ENCODE results near the gene PRPF38A.

Gene PRPF38A

DNA sequence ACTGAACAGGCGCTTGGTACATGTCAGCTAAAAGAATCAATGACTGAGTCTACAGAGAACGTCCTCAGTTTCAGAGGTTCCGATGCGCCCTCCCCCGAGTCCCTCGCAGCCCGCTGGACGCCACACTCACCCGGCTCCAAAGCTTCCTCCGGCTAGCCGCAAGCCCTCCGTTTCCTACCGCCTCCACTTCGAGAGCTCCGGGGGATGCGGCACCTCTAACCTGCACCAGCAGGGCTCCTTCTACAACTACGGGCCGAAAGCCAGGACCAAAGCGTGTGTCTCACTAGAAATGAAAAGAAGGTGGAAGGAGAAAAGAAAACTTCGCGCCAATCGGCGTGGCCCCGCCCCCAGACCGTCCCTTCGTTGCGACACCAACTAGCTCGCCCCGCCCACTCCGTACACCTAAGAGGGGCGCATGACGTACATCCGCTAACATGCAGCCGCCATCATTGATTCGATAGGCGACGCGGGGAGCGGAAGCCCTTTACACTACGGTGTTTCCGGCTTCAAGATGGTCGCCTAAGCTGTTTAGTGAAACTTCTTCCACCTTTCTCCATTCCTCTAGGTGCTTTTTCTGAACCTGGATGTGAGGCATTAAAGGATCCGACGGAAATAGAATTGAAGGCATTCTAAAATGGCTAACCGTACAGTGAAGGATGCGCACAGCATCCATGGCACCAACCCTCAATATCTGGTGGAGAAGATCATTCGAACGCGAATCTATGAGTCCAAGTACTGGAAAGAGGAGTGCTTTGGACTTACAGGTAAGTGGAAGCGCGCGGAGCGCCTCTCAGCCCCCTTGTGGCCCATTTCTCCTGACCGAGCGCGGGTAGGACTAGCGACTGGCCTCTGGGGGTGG is at the start of gene PRPF38A, which contains the start of gene ORC1:
TSS of gene PRPF38A (plus strand) at position 487 of the 859 bp plus-strand sequence. CDS start at position 635, 148 bp downstream.
TSS of gene ORC1 (minus strand) at position 308 of the 859 bp plus-strand sequence. CDS start 2,200 bp downstream, outside the sequence.
- H3K4me1 ChIP-seq = peaks cover 9% of the 10 kb centered on the region
- in situ Hi-C loops (cut with MboI; ENCODE audit: low sequenced_read_pairs) = loop anchor here (25.0 kb wide), 1 partner anchor 283 kb away; the partner anchor contains the start of gene COA7
- no peaks in the 10 kb centered on the region for H3K9me3 ChIP-seq
- H3K4me3 ChIP-seq = peak within 1 kb of the TSS; percentile 70
- DNase-seq (ENCODE audit: low spot score in 2 of 2) = peak; percentile 99
- peaks cover 53% of the 10 kb centered on the region for H3K36me3 ChIP-seq (replicated peaks)
- H3K27me3 ChIP-seq (ENCODE audit: low read depth) = no peaks in the 10 kb centered on the region

GRCh38 chr1:52355436-52355835 is 49.0 kb upstream of the PRPF38A start:
- Histone ChIP-seq H3K4me1 (peaks cover 8% of the 10 kb centered on the region), H3K4me3 (no peak overlapping the region), H3K9me3 (no peaks in the 10 kb centered on the region), H3K36me3 (replicated peaks) (peaks cover 90% of the 10 kb centered on the region), H3K27me3 (ENCODE audit: low read depth) (no peaks in the 10 kb centered on the region)
- in situ Hi-C loops (cut with MboI; ENCODE audit: low sequenced_read_pairs) = no loop called here
- no peak for DNase-seq (ENCODE audit: low spot score in 2 of 2)

- DNase-seq (ENCODE audit: low spot score in 2 of 2) = no peak
- in situ Hi-C loops (cut with MboI; ENCODE audit: low sequenced_read_pairs) = no loop called here
- Histone ChIP-seq H3K4me3 (no peak overlapping the region), H3K9me3 (no peaks in the 10 kb centered on the region), H3K36me3 (replicated peaks) (peaks cover 92% of the 10 kb centered on the region), H3K27me3 (ENCODE audit: low read depth) (no peaks in the 10 kb centered on the region), H3K4me1 (peaks cover 6% of the 10 kb centered on the region)
Measured at GRCh38 chr1:52355847-52356505, 48.4 kb upstream of the PRPF38A start.

- H3K4me3 ChIP-seq = no peak overlapping the region
- no peak for DNase-seq (ENCODE audit: low spot score in 2 of 2)
- no peaks in the 10 kb centered on the region for H3K4me1 ChIP-seq
- in situ Hi-C loops (cut with MboI; ENCODE audit: low sequenced_read_pairs) = no loop called here
- peaks cover 100% of the 10 kb centered on the region for H3K36me3 ChIP-seq (replicated peaks)
- H3K27me3 ChIP-seq (ENCODE audit: low read depth) = no peaks in the 10 kb centered on the region
- no peaks in the 10 kb centered on the region for H3K9me3 ChIP-seq
Measured at GRCh38 chr1:52356818-52357355, 47.5 kb upstream of the PRPF38A start.

GRCh38 chr1:52357397-52357796 is 47.0 kb upstream of the PRPF38A start:
- no peak overlapping the region for H3K4me3 ChIP-seq
- H3K36me3 ChIP-seq (replicated peaks) = peaks cover 100% of the 10 kb centered on the region
- no peak for DNase-seq (ENCODE audit: low spot score in 2 of 2)
- H3K9me3 ChIP-seq = no peaks in the 10 kb centered on the region
- in situ Hi-C loops (cut with MboI; ENCODE audit: low sequenced_read_pairs) = no loop called here
- H3K27me3 ChIP-seq (ENCODE audit: low read depth) = no peaks in the 10 kb centered on the region
- no peaks in the 10 kb centered on the region for H3K4me1 ChIP-seq

DNA sequence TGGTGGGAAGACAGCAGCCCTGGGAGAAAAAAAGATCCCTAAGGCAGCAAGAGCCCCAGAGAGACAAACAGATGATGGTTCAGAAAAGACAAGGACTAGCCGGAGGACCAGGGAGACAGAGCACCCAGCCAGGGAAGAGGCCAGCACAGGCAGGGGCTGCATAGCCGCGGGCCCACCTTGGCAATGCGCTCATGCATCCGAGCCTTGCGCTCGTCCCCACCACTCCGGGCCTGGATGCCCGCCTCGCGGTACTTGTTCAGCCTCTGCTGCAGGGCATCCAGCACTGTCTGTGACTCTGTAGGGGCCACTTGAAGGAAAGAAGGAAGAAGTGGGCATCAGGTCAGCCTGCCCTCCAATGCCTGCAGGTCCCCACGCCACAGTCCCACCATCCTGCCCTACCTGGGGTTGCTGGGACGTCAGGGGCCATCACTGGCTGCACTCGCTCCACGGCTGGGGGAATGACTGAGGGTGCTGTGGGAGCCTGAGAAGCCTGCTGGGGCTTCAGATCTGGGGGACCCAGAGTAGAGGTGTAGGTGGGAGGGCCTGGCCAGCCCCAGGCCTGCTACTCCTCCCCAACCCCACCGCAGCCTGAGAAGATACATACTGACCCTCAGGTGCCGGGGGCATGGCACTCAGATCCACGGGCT is 45.4 kb upstream of the PRPF38A start:
- Histone ChIP-seq H3K4me1 (no peaks in the 10 kb centered on the region), H3K9me3 (no peaks in the 10 kb centered on the region), H3K27me3 (ENCODE audit: low read depth) (no peaks in the 10 kb centered on the region), H3K36me3 (replicated peaks) (peaks cover 90% of the 10 kb centered on the region), H3K4me3 (no peak overlapping the region)
- in situ Hi-C loops (cut with MboI; ENCODE audit: low sequenced_read_pairs) = no loop called here
- no peak for DNase-seq (ENCODE audit: low spot score in 2 of 2)

GRCh38 chr1:52359676-52360594 is 44.5 kb upstream of the PRPF38A start:
- no peaks in the 10 kb centered on the region for H3K27me3 ChIP-seq (ENCODE audit: low read depth)
- in situ Hi-C loops (cut with MboI; ENCODE audit: low sequenced_read_pairs) = no loop called here
- H3K36me3 ChIP-seq (replicated peaks) = peaks cover 80% of the 10 kb centered on the region
- no peaks in the 10 kb centered on the region for H3K9me3 ChIP-seq
- no peak for DNase-seq (ENCODE audit: low spot score in 2 of 2)
- H3K4me1 ChIP-seq = peaks cover 7% of the 10 kb centered on the region
- no peak overlapping the region for H3K4me3 ChIP-seq

- Histone ChIP-seq H3K27me3 (ENCODE audit: low read depth) (no peaks in the 10 kb centered on the region), H3K36me3 (replicated peaks) (peaks cover 74% of the 10 kb centered on the region), H3K4me3 (no peak overlapping the region), H3K4me1 (peaks cover 7% of the 10 kb centered on the region), H3K9me3 (no peaks in the 10 kb centered on the region)
- no peak for DNase-seq (ENCODE audit: low spot score in 2 of 2)
- in situ Hi-C loops (cut with MboI; ENCODE audit: low sequenced_read_pairs) = no loop called here
Measured at GRCh38 chr1:52360595-52360968, 43.8 kb upstream of the PRPF38A start.

DNA sequence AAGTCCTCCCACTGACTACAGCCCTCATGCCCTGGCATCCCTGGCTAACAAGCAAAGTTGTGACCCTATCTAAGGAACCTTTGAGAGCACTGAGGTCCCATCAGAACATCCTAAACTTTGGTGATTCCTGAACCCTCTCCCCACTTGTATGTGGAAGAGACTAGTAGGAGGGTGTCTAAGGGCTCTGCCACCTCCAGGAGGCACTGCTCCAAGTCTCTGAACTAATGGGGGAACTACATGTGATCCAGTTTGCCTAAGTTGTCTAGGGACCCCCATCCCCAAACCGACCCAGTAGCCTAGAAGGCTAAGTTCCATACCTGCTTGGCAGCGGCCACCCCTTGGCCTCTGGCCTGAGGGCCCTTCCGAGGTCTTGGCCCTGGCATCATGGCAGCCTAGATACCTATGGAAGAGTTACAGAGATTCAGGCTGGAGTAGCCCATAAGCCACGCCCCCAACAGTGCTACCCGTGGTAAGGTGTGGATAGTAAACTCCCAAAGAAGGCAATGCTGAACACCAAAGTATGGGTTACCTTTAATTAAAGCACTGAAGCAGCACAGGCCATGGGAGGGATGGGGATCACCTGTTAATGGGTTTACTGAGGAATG is 40.1 kb upstream of the PRPF38A start:
- H3K4me3 ChIP-seq = no peak overlapping the region; the same call in 1 of the 2 replicates
- peak in 1 of 2 experiments; percentile 41 for DNase-seq (ENCODE audit: low spot score in 2 of 2)
- H3K4me1 ChIP-seq = peaks cover 16% of the 10 kb centered on the region
- H3K9me3 ChIP-seq = no peaks in the 10 kb centered on the region
- no peaks in the 10 kb centered on the region for H3K27me3 ChIP-seq (ENCODE audit: low read depth)
- H3K36me3 ChIP-seq (replicated peaks) = peaks cover 39% of the 10 kb centered on the region
- in situ Hi-C loops (cut with MboI; ENCODE audit: low sequenced_read_pairs) = no loop called here

DNA sequence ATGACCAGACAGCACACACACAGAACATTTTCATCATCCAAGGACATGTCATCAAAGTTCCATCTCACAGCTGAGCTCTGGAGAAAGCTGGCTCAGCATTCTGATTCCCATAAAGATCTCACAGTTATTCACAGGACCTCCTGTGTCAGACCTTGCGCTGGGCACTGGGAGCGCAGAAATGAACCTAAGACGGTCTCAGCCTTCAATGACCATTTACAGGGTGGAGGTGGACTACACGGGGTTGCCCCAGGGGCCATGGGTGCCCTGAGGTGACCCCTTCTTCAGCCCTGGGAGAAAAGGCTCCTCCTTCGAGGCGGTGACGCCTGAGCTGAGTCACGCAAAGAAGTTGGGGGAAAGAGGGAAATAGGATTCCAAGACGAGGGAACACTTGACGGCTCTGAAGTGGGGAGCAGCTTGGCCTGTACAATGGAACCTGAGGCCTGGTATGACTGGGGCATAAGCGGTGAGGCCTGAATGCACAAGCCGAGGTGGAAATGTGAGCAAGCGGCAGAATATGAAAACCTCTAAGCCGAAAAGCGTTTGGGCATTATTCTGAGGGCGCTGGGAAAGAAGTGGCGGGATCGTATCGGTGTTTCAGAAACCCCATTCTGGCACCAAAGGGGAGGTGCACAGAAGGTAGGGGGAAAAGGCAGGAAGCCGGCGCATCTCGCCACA is 39.2 kb upstream of the PRPF38A start:
- H3K27me3 ChIP-seq (ENCODE audit: low read depth) = no peaks in the 10 kb centered on the region
- no peaks in the 10 kb centered on the region for H3K9me3 ChIP-seq
- DNase-seq (ENCODE audit: low spot score in 2 of 2) = peak; percentile 35 to 69
- in situ Hi-C loops (cut with MboI; ENCODE audit: low sequenced_read_pairs) = no loop called here
- peaks cover 16% of the 10 kb centered on the region for H3K4me1 ChIP-seq
- peak overlapping the region; percentile 78 for H3K4me3 ChIP-seq
- H3K36me3 ChIP-seq (replicated peaks) = peaks cover 31% of the 10 kb centered on the region

DNA sequence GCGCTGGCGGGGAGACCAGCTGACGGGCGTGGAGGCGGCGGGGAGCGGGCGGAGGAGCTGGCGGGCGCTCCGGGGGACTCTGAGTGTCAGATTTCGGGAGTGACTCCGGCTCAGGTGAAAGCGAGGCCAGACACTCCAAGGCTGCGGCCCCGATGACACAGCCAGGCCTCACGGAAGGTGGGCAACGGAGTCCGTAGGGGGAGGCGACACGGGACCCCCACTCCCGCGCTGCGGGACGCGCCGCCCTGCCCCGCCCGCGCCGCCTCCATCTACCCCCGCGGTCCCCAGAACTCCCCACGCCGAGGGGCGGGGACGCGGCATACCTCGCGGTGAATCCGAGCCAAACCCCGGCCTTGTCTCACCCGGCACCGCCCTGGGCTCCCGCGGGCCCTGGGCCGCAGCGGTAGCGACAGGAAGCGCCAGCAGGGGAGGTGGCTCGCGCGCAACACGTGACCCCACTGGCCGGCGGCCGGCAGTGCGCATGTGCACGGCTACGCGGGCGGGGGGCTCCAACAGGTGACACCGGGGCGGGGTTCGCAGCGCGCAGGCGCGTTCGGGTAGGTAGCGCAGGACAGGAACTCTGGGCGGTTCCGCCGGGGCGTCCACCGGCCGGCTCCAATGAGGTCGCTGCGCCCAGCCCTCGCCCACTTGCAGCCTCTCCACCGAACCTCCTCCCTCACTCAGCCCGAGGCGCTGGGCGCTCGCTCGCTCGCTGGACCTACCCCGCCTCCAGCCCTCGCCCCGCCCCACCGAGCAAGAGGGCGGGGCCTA is 38.5 kb upstream of the PRPF38A start, which contains the start of gene CC2D1B:
TSS of gene CC2D1B (minus strand) at position 460 of the 771 bp plus-strand sequence. CDS start 1,585 bp downstream, outside the sequence.
- Histone ChIP-seq H3K9me3 (no peaks in the 10 kb centered on the region), H3K27me3 (ENCODE audit: low read depth) (no peaks in the 10 kb centered on the region), H3K36me3 (replicated peaks) (peaks cover 24% of the 10 kb centered on the region), H3K4me3 (peak within 1 kb of the TSS; percentile 78), H3K4me1 (peaks cover 16% of the 10 kb centered on the region)
- in situ Hi-C loops (cut with MboI; ENCODE audit: low sequenced_read_pairs) = no loop called here
- DNase-seq (ENCODE audit: low spot score in 2 of 2) = peak; percentile 97 to 100
